GM20000 (cell line): ENCODE data around the gene TDRD5.

Experiments
- DNase-seq: peaks from one replicate; pipeline ENCODE4 v3.0.0; 2012; ENCODE audit warnings: low spot score
- CTCF ChIP-seq: IDR thresholded peaks from 2 replicates; pipeline ENCODE4 v1.5.1; 2012; ENCODE audit warnings: mild to moderate bottlenecking, control low read depth; ENCODE audit errors: extremely low read depth, missing control alignments

The TDRD5 gene

GRCh38 chr1:179554427-179554826 is 37.2 kb upstream of the TDRD5 start:
- DNase-seq, result no peak

GRCh38 chr1:179558078-179558477 is 33.6 kb upstream of the TDRD5 start:
- DNase-seq, result no peak

More at GRCh38 chr1:179554427-179554826, 37.2 kb upstream of the TDRD5 start:
- TF ChIP-seq CTCF, result no peak

GRCh38 chr1:179575497-179576314 is 15.9 kb upstream of the TDRD5 start, which contains the start of gene NPHS2:
Gene NPHS2 (minus strand): TSS chr1:179575948. CDS start chr1:179575864, 84 bp downstream.
- TF ChIP-seq CTCF, result no peak
- no peak for DNase-seq

More at GRCh38 chr1:179558078-179558477, 33.6 kb upstream of the TDRD5 start:
- no peak for TF ChIP-seq CTCF

GRCh38 chr1:179576509-179576908 is 15.1 kb upstream of the TDRD5 start:
- no peak for TF ChIP-seq CTCF
- no peak for DNase-seq

- TF ChIP-seq CTCF, result no peak
- no peak for DNase-seq
These were observed 7.8 kb upstream of the TDRD5 start for GRCh38 chr1:179583771-179584320.

GRCh38 chr1:179586107-179586823 is 5.4 kb upstream of the TDRD5 start:
- no peak for TF ChIP-seq CTCF
- no peak for DNase-seq

- no peak for TF ChIP-seq CTCF
- no peak for DNase-seq
These were observed 4.3 kb upstream of the TDRD5 start for GRCh38 chr1:179587336-179587735.
